K562 (cell line): ENCODE data around the gene CAPN10. TPM values are rescaled to one million over a fixed set of nuclear protein-coding genes. Genes with fewer than 3 reads are reported as not detected.

ENCODE experiments used
- ATAC-seq: fragments of 200-7000 bp; cut with Tn5 transposase; 3 replicates; pipeline ENCODE4 v1.9.1; 2020; ENCODE audit warnings: moderate library complexity
- BruUV-seq: library from RNA; stranded (reverse); fragments of 400-500 nt; replicated peaks from 2 replicates; lab custom pipeline; 2021; lab: Mats Ljungman, UMichigan
- CTCF ChIA-PET: fragments of 300-600 bp; formaldehyde crosslinking; extraction: SDS; loops from one replicate; lab custom pipeline; 2021; ENCODE audit warnings: low intra/inter-chr PET ratio; lab: Yijun Ruan, JAX
- POLR2A ChIA-PET: fragments of 300-600, 350-650 bp; sonication (Branson Sonifier 250); formaldehyde crosslinking; extraction: SDS; loops from one replicate; lab custom pipeline; 2021; ENCODE audit warnings: antibody characterized with exemption, inconsistent platforms; lab: Yijun Ruan, JAX
- DNase-seq, 4 experiments: peaks; one replicate each; pipeline versions ENCODE4 v3.0.0 to v3.0.0-alpha.2; 2011 to 2018; ENCODE audit warnings: low spot score in 3 of 4, mixed read lengths in 3 of 4; ENCODE audit errors: extremely low read depth in 1 of 4
- FAIRE-seq: peaks from 2 replicates; lab custom pipeline; 2011; peaks lifted over from hg19 to GRCh38; lab: Jason Lieb, UNC
- H2AFZ ChIP-seq: 2 replicates; pipeline ENCODE4 v1.6.0; 2011; ENCODE audit warnings: low read depth, low read length, control low read depth, inconsistent platforms
- H3K27ac ChIP-seq: fragments of 200-600 bp; 3 replicates; pipeline ENCODE4 v1.8.0; 2011; ENCODE audit warnings: low read depth, mild to moderate bottlenecking, control low read depth, inconsistent platforms, low read length, moderate library complexity, mixed read lengths; ENCODE audit errors: extremely low read depth
- H3K27me3 ChIP-seq, 2 experiments: fragments of 300-600 bp in 1 of 2; 2 replicates in 1 of 2; 3 replicates in 1 of 2; pipeline versions ENCODE4 v1.6.0 to v1.8.0; 2011; ENCODE audit warnings: inconsistent platforms in 2 of 2, low read length in 2 of 2, mild to moderate bottlenecking in 1 of 2, mixed read lengths in 1 of 2, moderate library complexity in 1 of 2; ENCODE audit not compliant: control insufficient read depth in 2 of 2, insufficient read depth in 2 of 2
- H3K36me3 ChIP-seq: fragments of 300-600 bp; 3 replicates; pipeline ENCODE4 v1.8.0; 2011; ENCODE audit warnings: mild to moderate bottlenecking, low read length, inconsistent platforms; ENCODE audit not compliant: control insufficient read depth, insufficient read depth
- H3K4me1 ChIP-seq, 2 experiments: fragments of 200-600 bp in 1 of 2; replicated peaks in 1 of 2; 2 replicates in 1 of 2; 3 replicates in 1 of 2; pipeline versions ENCODE4 v1.5.1 to v1.8.0; 2011; ENCODE audit warnings: inconsistent platforms in 2 of 2, low read length in 2 of 2, mild to moderate bottlenecking in 1 of 2, mixed read lengths in 1 of 2, moderate library complexity in 1 of 2; ENCODE audit not compliant: control insufficient read depth in 2 of 2, insufficient read depth in 2 of 2
- H3K4me2 ChIP-seq: 2 replicates; pipeline ENCODE4 v1.6.1; 2011; ENCODE audit warnings: low read length, control low read depth, inconsistent platforms, mixed read lengths; ENCODE audit not compliant: insufficient read depth
- H3K4me3 ChIP-seq: fragments of 200-600 bp; sonication (generic), shearing (Covaris generic); 2 replicates; pipeline ENCODE4 v1.5.1; 2016; ENCODE audit warnings: control low read depth, inconsistent platforms
- H3K79me2 ChIP-seq: fragments of 200-600 bp; 3 replicates; pipeline ENCODE4 v1.8.0; 2011; ENCODE audit warnings: low read length, inconsistent platforms; ENCODE audit not compliant: control insufficient read depth, insufficient read depth
- H3K9ac ChIP-seq, 2 experiments: 2 replicates each; pipeline versions ENCODE4 v1.6.0 to v1.6.1; 2011; ENCODE audit warnings: low read depth in 2 of 2, low read length in 2 of 2, control low read depth in 1 of 2, inconsistent platforms in 1 of 2, mild to moderate bottlenecking in 1 of 2, mixed read lengths in 1 of 2; ENCODE audit not compliant: insufficient read depth in 1 of 2
- H3K9me1 ChIP-seq: one replicate; pipeline ENCODE4 v1.6.0; 2011; ENCODE audit warnings: inconsistent platforms, mild to moderate bottlenecking, low read length, moderate library complexity; ENCODE audit not compliant: control insufficient read depth, insufficient read depth
- H3K9me3 ChIP-seq: replicated peaks from 2 replicates; pipeline ENCODE4 v1.5.1; 2011; ENCODE audit warnings: low read depth, low read length, inconsistent platforms; ENCODE audit not compliant: control insufficient read depth, insufficient read depth
- H4K20me1 ChIP-seq: replicated peaks from 2 replicates; pipeline ENCODE4 v1.6.1; 2011; ENCODE audit warnings: low read length, inconsistent platforms, mixed read lengths; ENCODE audit not compliant: control insufficient read depth, insufficient read depth
- ARHGAP35 ChIP-seq: fragments of 450-650 bp; IDR thresholded peaks from 2 replicates; pipeline ENCODE4 v1.6.1; 2018; ENCODE audit not compliant: partially characterized antibody
- BCOR ChIP-seq: fragments of 450-650 bp; IDR thresholded peaks from 2 replicates; pipeline ENCODE4 v1.6.1; 2016
- DMBX1 ChIP-seq: fragments of 250-450 bp; sonication (Bioruptor Pico); IDR thresholded peaks from 2 replicates; pipeline ENCODE4 v1.8.0; 2022; ENCODE audit warnings: inconsistent platforms, mild to moderate bottlenecking, moderate library complexity, borderline replicate concordance
- FOXK2 ChIP-seq, 2 experiments: fragments of 450-650 bp; IDR thresholded peaks in 1 of 2; conservative IDR thresholded peaks in 1 of 2; 2 replicates each; pipeline ENCODE4 v1.6.1; 2016; ENCODE audit warnings: low read depth in 2 of 2, mild to moderate bottlenecking in 1 of 2
- GABPB1 ChIP-seq: sonication (generic); formaldehyde crosslinking; IDR thresholded peaks from 2 replicates; pipeline ENCODE4 v1.8.0; 2022; ENCODE audit warnings: mild to moderate bottlenecking, missing genetic modification reagents
- GTF2E2 ChIP-seq: fragments of 200-800 bp; sonication (Bioruptor generic); IDR thresholded peaks from 2 replicates; pipeline ENCODE4 v1.6.1; 2016; ENCODE audit warnings: missing genetic modification characterization, missing compliant biosample characterization
- HNRNPL ChIP-seq: fragments of 200-400 bp; formaldehyde crosslinking; IDR thresholded peaks from 2 replicates; pipeline ENCODE4 v1.6.1; 2017; ENCODE audit warnings: low read depth, mild to moderate bottlenecking, low read length
- JUND ChIP-seq, 2 experiments: IDR thresholded peaks; 2 replicates in 1 of 2; 3 replicates in 1 of 2; pipeline ENCODE4 v1.6.1; 2011; ENCODE audit warnings: borderline replicate concordance in 2 of 2, low read depth in 2 of 2, low read length in 2 of 2, improper control_type of control experiment in 1 of 2, missing biosample characterization in 1 of 2, missing genetic modification characterization in 1 of 2, missing genetic modification reagents in 1 of 2
- KDM2B ChIP-seq: fragments of 250-450 bp; sonication (Bioruptor Pico); IDR thresholded peaks from 2 replicates; pipeline ENCODE4 v1.8.0; 2021; ENCODE audit warnings: mild to moderate bottlenecking, moderate library complexity
- LCOR ChIP-seq: sonication (generic); formaldehyde crosslinking; IDR thresholded peaks from 2 replicates; pipeline ENCODE4 v1.8.0; 2022; ENCODE audit warnings: mild to moderate bottlenecking, missing genetic modification reagents
- MCM5 ChIP-seq: fragments of 450-650 bp; IDR thresholded peaks from 2 replicates; pipeline ENCODE4 v1.6.1; 2016; ENCODE audit warnings: low read depth
- NELFE ChIP-seq: IDR thresholded peaks from 2 replicates; pipeline ENCODE4 v1.6.1; 2011; ENCODE audit warnings: mild to moderate bottlenecking; ENCODE audit not compliant: insufficient read depth, insufficient read length
- POLR3A ChIP-seq: IDR thresholded peaks from 2 replicates; pipeline ENCODE4 v1.6.1; 2011; ENCODE audit warnings: borderline replicate concordance, mild to moderate bottlenecking, moderate library complexity; ENCODE audit not compliant: insufficient read length, insufficient read depth; ENCODE audit errors: extremely low read depth
- PTTG1 ChIP-seq: fragments of 450-650 bp; IDR thresholded peaks from 2 replicates; pipeline ENCODE4 v1.6.1; 2016; ENCODE audit warnings: low read depth, mild to moderate bottlenecking, missing genetic modification characterization, missing compliant biosample characterization
- RB1 ChIP-seq: fragments of 450-650 bp; IDR thresholded peaks from 2 replicates; pipeline ENCODE4 v1.6.1; 2017; ENCODE audit warnings: low read depth, mild to moderate bottlenecking
- XRCC4 ChIP-seq: IDR thresholded peaks from one replicate; pipeline ENCODE4 v1.6.1; 2011; ENCODE audit not compliant: insufficient read depth, insufficient read length; ENCODE audit errors: extremely low read depth
- XRCC5 ChIP-seq: fragments of 200-400 bp; formaldehyde crosslinking; IDR thresholded peaks from 2 replicates; pipeline ENCODE4 v1.6.1; 2017; ENCODE audit warnings: low read depth, mild to moderate bottlenecking, low read length
- ZBTB26 ChIP-seq: fragments of 450-650 bp; formaldehyde crosslinking; IDR thresholded peaks from 2 replicates; pipeline ENCODE4 v1.4.0; 2022; ENCODE audit warnings: missing genetic modification characterization
- ZNF133 ChIP-seq: fragments of 250-450 bp; sonication (Bioruptor Pico); IDR thresholded peaks from 2 replicates; pipeline ENCODE4 v1.4.0; 2020; ENCODE audit warnings: mild to moderate bottlenecking
- ZNF232 ChIP-seq: sonication (generic); formaldehyde crosslinking; IDR thresholded peaks from 2 replicates; pipeline ENCODE4 v1.8.0; 2022; ENCODE audit warnings: mild to moderate bottlenecking, missing genetic modification reagents
- ZNF764 ChIP-seq: fragments of 250-450 bp; sonication (Bioruptor Pico); IDR thresholded peaks from 2 replicates; pipeline ENCODE4 v1.4.0; 2020; ENCODE audit warnings: low read depth, mild to moderate bottlenecking, moderate library complexity
- ZNF785 ChIP-seq: fragments of 250-450 bp; sonication (Bioruptor Pico); IDR thresholded peaks from 2 replicates; pipeline ENCODE4 v1.4.0; 2020; ENCODE audit warnings: mild to moderate bottlenecking
- WGBS: fragments of 100-300 bp; shearing (Covaris generic); methylation state at CpG from one replicate; pipeline ENCODE4 v1.1.6; 2016; ENCODE audit warnings: low coverage, mixed read lengths; ENCODE audit not compliant: insufficient coverage; ENCODE audit errors: missing lambda C conversion rate; 5-methylcytosine and 5-hydroxymethylcytosine counted together
- in situ Hi-C: fragments of 300-500 bp; cut with MboI; formaldehyde crosslinking; loops from 4 replicates; pipeline ENCODE4 v1.15.0; 2018; ENCODE audit warnings: inconsistent platforms, mixed read lengths
- intact Hi-C: fragments of 100-400 bp; cut with micrococcal nuclease; formaldehyde crosslinking; loops from 2 replicates; pipeline ENCODE4 v1.14.2; 2022
- polyA plus RNA-seq, 8 experiments: library from polyadenylated mRNA; depleted of rRNA in 4 of 8; stranded (reverse) in 5 of 8; unstranded in 3 of 8; fragments of >200 nt; fragmentation: Nextera tagmentation in 2 of 8; fragmentation: Illumina TruSeq in 1 of 8; extraction: Ambion mirVana in 2 of 8; extraction: Trizol in 1 of 8; gene quantifications; 2 replicates each; pipeline versions ENCODE4 v1.2.1 to v1.2.3, GENCODE V29; 2011 to 2014; ENCODE audit warnings: inconsistent platforms in 1 of 8, missing spikeins in 1 of 8
- total RNA-seq, 7 experiments: library from RNA; depleted of rRNA in 6 of 7; stranded (reverse); fragments of >200 nt in 6 of 7; fragmentation: Illumina TruSeq in 2 of 7; extraction: Trizol in 2 of 7; gene quantifications; 2 replicates each; pipeline versions ENCODE4 v1.2.1 to v1.2.3, GENCODE V29; 2011 to 2021; ENCODE audit warnings: low replicate concordance in 1 of 7

CAPN10 gene
- total and polyA plus RNA-seq, 9 of the 15 experiments (the other 6 are each of a cell fraction or from before 2014, with no cell fraction given), result 0.08 to 26.1 (median 8.4) TPM

- 2% methylated on average over 14 of the region's 39 CpGs for WGBS
- peak; percentile 75 to 89 (median 84) for DNase-seq
- 0 out of 2 replicates have a peak, but pooled peaks cover 1% of the 10 kb centered on the region for H3K9me3 ChIP-seq
- ATAC-seq, result peak; percentile 86
- H3K4me3 ChIP-seq, result peak within 1 kb of the TSS; percentile 77
- peak within 1 kb of the TSS; percentile 88 to 94 for H3K9ac ChIP-seq
- in situ Hi-C loops, result no loop called here
- POLR2A ChIA-PET, result interaction anchor here (0.6 to 1.0 kb wide), 2 partner anchors 57 to 65 kb away, joined by 3 to 4 read pairs; no protein-coding TSS in a partner anchor
- H3K4me2 ChIP-seq, result peak within 1 kb of the TSS; percentile 90
- no TSS peak for BruUV-seq
- H4K20me1 ChIP-seq, result no peaks in the 10 kb centered on the region
- H3K36me3 ChIP-seq, result peaks cover 35% of the 10 kb centered on the region
- no peaks in the 10 kb centered on the region for H3K9me1 ChIP-seq
- H3K27ac ChIP-seq, result peak within 1 kb of the TSS; percentile 96
- FAIRE-seq, result peak; percentile 54
- H2AFZ ChIP-seq, result peak within 1 kb of the TSS; percentile 74
- intact Hi-C loops, result loop anchor here (10.0 kb wide), 1 partner anchor 45 kb away; no protein-coding TSS in a partner anchor
- peaks cover 37 to 52% of the 10 kb centered on the region in 2 experiments for H3K4me1 ChIP-seq
- peaks cover 88% of the 10 kb centered on the region for H3K79me2 ChIP-seq
- CTCF ChIA-PET, result no interaction called here
- no peaks in the 10 kb centered on the region for H3K27me3 ChIP-seq
- TF ChIP-seq ARHGAP35, result no peak
- TF ChIP-seq POLR3A, result no peak
- no peak for TF ChIP-seq ZBTB26 (CRISPR knock-in tag)
- no peak for TF ChIP-seq JUND (IDR thresholded peaks at IDR 0.05; ENCODE audit: borderline replicate concordance, low read depth, low read length)
- TF ChIP-seq JUND (tag; IDR thresholded peaks at IDR 0.05; ENCODE audit: borderline replicate concordance, low read depth, low read length), result no peak
- no peak for TF ChIP-seq DMBX1 (CRISPR knock-in tag)
- TF ChIP-seq ZNF232 (CRISPR knock-in tag), result no peak
- no peak for TF ChIP-seq BCOR
- no peak for TF ChIP-seq KDM2B (CRISPR knock-in tag)
- no peak for TF ChIP-seq XRCC4
- peak; percentile 24; the same call in 1 of the 2 replicates for TF ChIP-seq GABPB1
- no peak for TF ChIP-seq LCOR (CRISPR knock-in tag)
- TF ChIP-seq PTTG1, result no peak
- TF ChIP-seq NELFE, result no peak
- peak; percentile 33 to 42; a peak in 1 of 4 replicates for TF ChIP-seq FOXK2 (conservative IDR thresholded peaks at IDR 0.05 in 1 of 2, IDR thresholded peaks at IDR 0.05 in 1 of 2; ENCODE audit: low read depth in 2 of 2)
- no peak for TF ChIP-seq ZNF764 (CRISPR knock-in tag)
- peak; percentile 45; the same call in 1 of the 2 replicates for TF ChIP-seq GTF2E2 (tag)
- TF ChIP-seq RB1, result peak; percentile 18; the same call in 1 of the 2 replicates
- peak; percentile 84; the same call in 1 of the 2 replicates for TF ChIP-seq HNRNPL
- 0 out of 2 replicates have a peak, but pooled peaks have one; percentile 63 for TF ChIP-seq XRCC5
- no peak for TF ChIP-seq MCM5
- TF ChIP-seq ZNF785 (CRISPR knock-in tag), result no peak
- TF ChIP-seq ZNF133 (CRISPR knock-in tag), result no peak
Observed at GRCh38 chr2:240560084-240560479, 26.5 kb upstream of the CAPN10 start, which contains the start of gene DUSP28. Gene DUSP28 (plus strand): TSS chr2:240560357. CDS start chr2:240560685, 328 bp downstream.
